Right lung (tissue), 5 donors: Measurements from ENCODE around the gene RASL12. TPM values are rescaled to one million over a fixed set of nuclear protein-coding genes. Genes with fewer than 3 reads are reported as not detected.
"Not testable (repeated sequence)": the region's sequence is repeated elsewhere in the genome, so short reads cannot be mapped to it uniquely, and the experiment has no call there.

ENCODE experiments used
- DNase-seq, 2 donors: peaks; one replicate each; pipeline ENCODE4 v3.0.0-alpha.2; 2013
- polyA plus RNA-seq, 5 donors: library from polyadenylated mRNA; unstranded; fragments of 120-200 nt; gene quantifications; one replicate each; pipeline versions ENCODE4 v1.2.1 to v1.2.3, GENCODE V29; 2013; ENCODE audit warnings: inconsistent platforms in 1 of 5, low replicate concordance in 1 of 5; ENCODE audit not compliant: insufficient read length in 5 of 5, insufficient read depth in 1 of 5

RASL12 gene
- polyA plus RNA-seq, 5 donors = 94.9 to 131 (median 107) TPM

- DNase-seq = no peak
Measured at GRCh38 chr15:65058394-65059368, 9.1 kb downstream of the RASL12 start.

GRCh38 chr15:65057549-65057940, 10.2 kb downstream of the RASL12 start:
- DNase-seq = no peak

DNA sequence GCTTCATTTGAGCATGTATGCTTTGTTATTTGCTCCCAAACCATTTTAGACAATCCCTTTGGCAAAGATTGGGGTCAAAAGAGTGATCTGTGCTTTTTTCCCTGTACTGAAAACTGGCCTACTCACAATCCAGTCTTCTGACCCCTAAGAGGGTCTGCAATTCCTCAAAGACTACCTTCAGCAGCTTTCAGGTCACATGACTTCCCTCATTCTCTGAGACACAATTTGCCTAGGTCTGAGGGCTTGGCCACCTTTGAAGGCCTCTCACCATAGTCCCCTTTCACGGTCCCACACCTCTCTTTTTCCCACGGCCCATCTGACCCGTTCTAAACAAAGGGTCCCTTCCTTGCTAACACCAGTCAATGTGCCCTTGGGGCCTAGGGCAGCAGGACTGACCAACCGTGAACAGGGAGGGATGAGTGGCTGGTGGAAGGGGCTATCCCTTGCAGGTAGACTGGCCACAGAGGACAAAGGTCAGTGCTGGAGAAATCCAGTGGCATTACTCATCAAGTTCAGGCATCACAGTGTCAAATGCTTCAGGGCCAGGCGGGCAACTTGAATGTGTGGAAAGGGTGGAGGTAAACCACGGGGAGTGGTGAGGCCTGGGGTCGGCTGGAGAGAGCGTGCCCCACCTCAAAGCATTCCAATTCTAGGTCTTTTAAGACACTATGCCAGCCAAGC, 10.8 kb downstream of the RASL12 start:
- DNase-seq = no peak

GRCh38 chr15:65056106-65056505, 11.7 kb downstream of the RASL12 start:
- no peak for DNase-seq

- no peak for DNase-seq
Measured at GRCh38 chr15:65055201-65055870, 12.5 kb downstream of the RASL12 start.

- DNase-seq = peak in 1 of 2 donors; percentile 78
Measured at GRCh38 chr15:65054333-65055200, 13.2 kb downstream of the RASL12 start.

GRCh38 chr15:65052956-65053355, 14.8 kb downstream of the RASL12 start:
- no peak for DNase-seq

DNA sequence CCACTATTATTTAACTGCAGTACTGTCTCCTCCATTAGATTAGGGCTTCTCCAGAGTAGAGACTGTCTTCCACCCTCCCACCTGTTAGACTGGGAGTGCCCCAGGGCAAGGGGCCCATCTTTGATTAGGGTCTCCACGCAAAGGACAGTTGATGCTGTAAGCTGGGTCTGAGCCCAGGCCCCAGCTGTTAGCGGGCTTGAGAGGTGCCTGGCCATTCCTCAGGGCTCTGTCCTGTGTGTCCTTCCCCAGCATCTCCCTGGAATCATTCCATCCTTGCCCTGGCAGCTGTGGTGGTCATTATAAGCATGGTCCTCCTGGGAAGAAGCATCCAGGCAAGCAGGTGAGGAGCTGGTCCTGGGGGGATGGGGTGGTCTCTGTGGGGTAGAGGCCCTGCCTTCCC, 16.5 kb downstream of the RASL12 start:
- no peak for DNase-seq

GRCh38 chr15:65050270-65050669, 17.5 kb downstream of the RASL12 start:
- no peak for DNase-seq

DNA sequence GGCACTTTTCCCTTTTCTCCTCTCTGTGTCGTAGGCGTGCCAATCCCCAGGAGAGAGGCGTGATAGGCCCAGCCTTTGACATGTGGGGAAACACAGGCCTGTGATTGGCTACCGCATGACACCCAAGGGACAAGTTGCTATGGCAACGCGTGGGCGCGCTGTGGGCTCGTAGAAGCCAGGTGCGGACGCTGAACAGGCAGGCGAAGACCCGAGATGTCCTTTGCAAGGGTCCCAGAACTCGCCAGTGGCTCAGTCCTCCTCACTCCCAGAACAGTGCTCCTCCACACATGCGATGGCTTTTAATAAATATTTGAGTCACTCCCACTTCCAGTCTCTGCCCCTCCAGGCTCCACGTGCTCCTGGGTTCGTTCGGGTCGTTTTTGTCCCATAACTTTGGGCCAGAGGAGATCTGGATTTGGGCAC, 18.4 kb downstream of the RASL12 start:
- no peak for DNase-seq

GRCh38 chr15:65048241-65048640, 19.6 kb downstream of the RASL12 start:
- no peak for DNase-seq

GRCh38 chr15:65044724-65045481, 22.9 kb downstream of the RASL12 start, which contains the start of gene SLC51B:
SLC51B (plus strand) TSS chr15:65045387; CDS start chr15:65050005, 4,618 bp downstream.
- peak; percentile 79 to 80 for DNase-seq

- not testable (repeated sequence) for DNase-seq
Measured at GRCh38 chr15:65044218-65044617, 23.6 kb downstream of the RASL12 start.

DNA sequence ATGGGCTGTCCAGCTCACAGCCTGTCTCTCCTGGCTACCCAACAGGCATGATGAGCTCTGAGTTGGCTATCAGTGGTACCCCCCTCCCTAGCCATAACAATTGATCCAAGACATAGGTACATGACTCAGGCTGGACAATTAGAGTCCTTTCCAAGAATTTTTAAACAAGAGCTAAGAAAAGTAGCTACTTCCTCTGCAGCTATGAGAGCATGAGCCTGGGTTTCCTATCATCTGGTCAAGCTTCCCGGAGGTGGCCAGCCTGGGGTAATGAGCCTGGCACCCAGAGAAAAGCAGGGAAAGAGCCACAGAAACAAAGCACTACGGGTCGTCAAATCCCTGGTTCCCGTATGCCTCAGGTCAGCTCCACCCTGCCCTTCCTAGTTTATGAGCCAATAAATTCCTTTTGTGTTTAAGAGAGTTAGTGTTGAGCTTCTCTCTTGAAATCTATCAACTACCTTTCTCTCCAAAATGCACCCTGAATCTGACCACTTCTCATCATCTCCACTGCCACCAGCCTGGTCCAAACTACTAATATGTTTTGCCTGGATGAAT, 24.9 kb downstream of the RASL12 start:
- DNase-seq = no peak

DNA sequence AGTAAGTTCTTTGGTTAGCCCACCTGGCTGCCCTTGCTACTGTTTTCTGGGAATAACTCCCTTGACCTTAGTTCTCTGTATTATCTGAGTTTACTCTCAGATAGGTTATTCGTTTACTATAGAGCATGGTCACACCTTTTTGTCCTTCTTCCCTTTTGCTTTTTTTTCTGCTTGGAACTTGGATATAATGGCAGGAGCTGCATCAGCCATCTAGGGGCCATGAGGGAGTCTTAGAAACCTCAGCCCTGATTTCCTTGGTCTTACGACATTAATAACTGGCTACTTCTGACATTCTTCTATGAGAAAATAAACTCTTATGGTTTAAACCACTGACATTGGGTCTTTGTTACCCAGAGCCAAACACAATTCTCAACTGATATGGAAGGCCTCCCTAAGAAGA, 26.0 kb downstream of the RASL12 start:
- no peak for DNase-seq

- DNase-seq = no peak
Measured at GRCh38 chr15:65040461-65040860, 27.3 kb downstream of the RASL12 start.

DNA sequence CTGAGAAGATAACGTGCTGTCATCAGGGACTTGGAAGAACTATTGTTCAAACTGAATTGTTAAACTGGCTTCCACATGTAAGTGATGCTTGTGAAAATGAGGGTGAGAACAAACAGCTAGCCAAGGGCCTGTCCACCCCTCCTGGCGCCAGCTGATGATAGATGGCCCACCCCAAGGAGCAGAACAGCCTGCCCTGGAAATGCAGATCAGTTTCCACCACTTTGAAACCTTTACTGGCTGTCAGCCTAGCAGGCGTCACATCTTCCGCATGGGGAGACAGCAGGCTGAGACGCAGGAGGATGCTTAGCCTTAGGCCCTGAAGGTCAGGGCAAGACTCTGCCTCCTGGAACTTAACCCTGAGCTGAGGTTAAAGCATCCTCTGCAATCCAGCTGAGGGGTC, 29.0 kb downstream of the RASL12 start:
- no peak for DNase-seq

- DNase-seq = no peak
Measured at GRCh38 chr15:65038428-65038827, 29.4 kb downstream of the RASL12 start.

DNA sequence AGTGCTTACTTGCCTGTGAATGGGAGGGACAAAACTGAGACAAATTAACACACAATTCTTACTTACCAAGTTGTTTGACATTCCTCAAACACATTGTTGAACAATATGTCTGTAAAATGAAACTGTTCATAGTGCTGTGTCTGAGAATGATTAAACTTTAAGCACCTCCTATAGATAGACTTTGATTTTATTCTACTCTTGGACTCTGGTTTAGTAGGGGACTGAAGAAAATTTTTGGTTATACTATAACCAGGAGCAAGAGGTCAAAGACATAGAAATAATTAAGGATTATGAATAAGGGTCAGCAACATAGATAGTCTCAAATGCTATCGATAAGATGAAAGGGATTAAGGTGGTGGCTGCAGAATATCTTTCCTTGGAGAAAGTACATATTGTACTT, 30.5 kb downstream of the RASL12 start:
- DNase-seq = no peak

DNA sequence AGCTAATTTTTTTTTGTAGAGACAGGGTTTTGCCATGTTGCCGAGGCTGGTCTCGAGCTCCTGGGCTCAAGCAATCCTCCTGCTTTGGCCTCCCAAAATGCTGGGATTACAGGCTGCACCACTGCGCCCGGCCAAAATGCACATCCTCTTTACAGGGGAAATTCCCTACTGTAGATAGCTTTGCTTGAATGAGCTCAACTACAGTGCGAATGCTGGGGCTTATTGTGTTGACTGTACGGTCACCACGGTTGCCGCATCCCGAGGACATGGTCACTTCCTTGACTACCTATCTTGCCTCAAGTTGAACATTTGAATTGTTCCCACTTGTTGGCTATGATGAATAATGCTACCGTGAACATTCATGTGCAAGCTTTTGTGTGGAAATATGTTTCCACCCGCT, 33.1 kb downstream of the RASL12 start:
- no peak for DNase-seq
